GM11168 (cell line): ENCODE results near the gene DUSP1.
"Not testable (repeated sequence)": the region's sequence is repeated elsewhere in the genome, so short reads cannot be mapped to it uniquely, and the experiment has no call there.

Experiments
- in situ Hi-C: fragments of 300-500 bp; cut with MboI; formaldehyde crosslinking; loops from one replicate; pipeline ENCODE4 v1.12.0; 2022; ENCODE audit warnings: low sequenced_read_pairs; ENCODE audit not compliant: unreplicated experiment

DUSP1 gene

GRCh38 chr5:172770675-172771438 lies at the start of gene DUSP1:
Gene DUSP1, minus strand, starts transcription at chr5:172771195. Its CDS starts 243 bp downstream, at chr5:172770952.
- in situ Hi-C loops: loop anchor here (10.0 kb wide), 1 partner anchor 64 kb away; the partner anchor contains the start of gene ERGIC1

GRCh38 chr5:172820046-172820767 lies 49.2 kb upstream of the DUSP1 start:
- in situ Hi-C loops: no loop called here

- in situ Hi-C loops: no loop called here
Observed at GRCh38 chr5:172819569-172819968, 48.6 kb upstream of the DUSP1 start.

- in situ Hi-C loops: no loop called here
Observed at GRCh38 chr5:172818081-172818480, 47.1 kb upstream of the DUSP1 start.

GRCh38 chr5:172817664-172818063 lies 46.7 kb upstream of the DUSP1 start:
- in situ Hi-C loops: no loop called here

- in situ Hi-C loops: no loop called here
Observed at GRCh38 chr5:172816925-172817562, 46.0 kb upstream of the DUSP1 start.

- in situ Hi-C loops: no loop called here
Observed at GRCh38 chr5:172815631-172816030, 44.6 kb upstream of the DUSP1 start.

- in situ Hi-C loops: not testable (repeated sequence)
Observed at GRCh38 chr5:172810996-172811395, 40.0 kb upstream of the DUSP1 start.

- in situ Hi-C loops: no loop called here
Observed at GRCh38 chr5:172809774-172810173, 38.8 kb upstream of the DUSP1 start.

GRCh38 chr5:172807766-172808311 lies 36.8 kb upstream of the DUSP1 start:
- in situ Hi-C loops: no loop called here

- in situ Hi-C loops: no loop called here
Observed at GRCh38 chr5:172806897-172807672, 36.1 kb upstream of the DUSP1 start.

- in situ Hi-C loops: no loop called here
Observed at GRCh38 chr5:172805736-172806255, 34.8 kb upstream of the DUSP1 start.

- in situ Hi-C loops: no loop called here
Observed at GRCh38 chr5:172805018-172805683, 34.2 kb upstream of the DUSP1 start.

- in situ Hi-C loops: no loop called here
Observed at GRCh38 chr5:172802567-172803176, 31.7 kb upstream of the DUSP1 start.

- in situ Hi-C loops: no loop called here
Observed at GRCh38 chr5:172802112-172802511, 31.1 kb upstream of the DUSP1 start.

GRCh38 chr5:172801179-172801671 lies 30.2 kb upstream of the DUSP1 start:
- in situ Hi-C loops: no loop called here

- in situ Hi-C loops: no loop called here
Observed at GRCh38 chr5:172800088-172800551, 29.1 kb upstream of the DUSP1 start.

GRCh38 chr5:172799416-172799815 lies 28.4 kb upstream of the DUSP1 start:
- in situ Hi-C loops: no loop called here
